Measurements from ENCODE around the gene HTR6. TPM values are rescaled to one million over a fixed set of nuclear protein-coding genes. Genes with fewer than 3 reads are reported as not detected.
A peak's percentile ranks its signal among the peaks of the same experiment; 100 is the strongest.

HTR6 gene
- total RNA-seq, 1 donor from 2014 or later = not detected

GRCh38 chr1:19661721-19662228, 2.9 kb upstream of the HTR6 start:
- H3K36me3 Mint-ChIP-seq (ENCODE audit: low read depth) = no peaks in the 10 kb centered on the region
- H3K4me3 Mint-ChIP-seq = no peak overlapping the region
- peaks cover 11% of the 10 kb centered on the region for H3K4me1 Mint-ChIP-seq
- no peaks in the 10 kb centered on the region for H3K9me3 Mint-ChIP-seq
- peaks cover 66% of the 10 kb centered on the region for H3K27me3 Mint-ChIP-seq (ENCODE audit: low read depth)
- peak; percentile 88 for TF ChIP-seq CTCF (conservative IDR thresholded peaks at IDR 0.05)
- no peak overlapping the region for H3K27ac Mint-ChIP-seq (ENCODE audit: unreplicated experiment)
- peak; percentile 37 for DNase-seq (ENCODE audit: low read depth, low spot score)

- H3K27me3 Mint-ChIP-seq (ENCODE audit: low read depth) = peaks cover 71% of the 10 kb centered on the region
- H3K9me3 Mint-ChIP-seq = no peaks in the 10 kb centered on the region
- H3K4me3 Mint-ChIP-seq = no peak overlapping the region
- TF ChIP-seq CTCF (conservative IDR thresholded peaks at IDR 0.05) = no peak
- H3K4me1 Mint-ChIP-seq = peaks cover 8% of the 10 kb centered on the region
- no peaks in the 10 kb centered on the region for H3K36me3 Mint-ChIP-seq (ENCODE audit: low read depth)
- no peak overlapping the region for H3K27ac Mint-ChIP-seq (ENCODE audit: unreplicated experiment)
- DNase-seq (ENCODE audit: low read depth, low spot score) = no peak
Measured at GRCh38 chr1:19662313-19662712, 2.4 kb upstream of the HTR6 start.

- DNase-seq (ENCODE audit: low read depth, low spot score) = no peak
- Mint-ChIP-seq H3K4me1 (no peaks in the 10 kb centered on the region), H3K4me3 (no peak overlapping the region), H3K36me3 (ENCODE audit: low read depth) (no peaks in the 10 kb centered on the region), H3K27ac (ENCODE audit: unreplicated experiment) (no peak overlapping the region), H3K27me3 (ENCODE audit: low read depth) (peaks cover 94% of the 10 kb centered on the region), H3K9me3 (no peaks in the 10 kb centered on the region)
- TF ChIP-seq CTCF (conservative IDR thresholded peaks at IDR 0.05) = no peak
Measured at GRCh38 chr1:19665186-19665495, 466 bp downstream of the HTR6 start.

- Mint-ChIP-seq H3K27ac (ENCODE audit: unreplicated experiment) (no peak overlapping the region), H3K9me3 (no peaks in the 10 kb centered on the region), H3K4me1 (no peaks in the 10 kb centered on the region), H3K36me3 (ENCODE audit: low read depth) (no peaks in the 10 kb centered on the region), H3K4me3 (peak overlapping the region; percentile 47), H3K27me3 (ENCODE audit: low read depth) (peaks cover 93% of the 10 kb centered on the region)
- TF ChIP-seq CTCF (conservative IDR thresholded peaks at IDR 0.05) = no peak
- DNase-seq (ENCODE audit: low read depth, low spot score) = no peak
Measured at GRCh38 chr1:19665496-19666465, 1.1 kb downstream of the HTR6 start.

GRCh38 chr1:19668888-19669287, 4.2 kb downstream of the HTR6 start:
- no peak for DNase-seq (ENCODE audit: low read depth, low spot score)
- Mint-ChIP-seq H3K27ac (ENCODE audit: unreplicated experiment) (no peak overlapping the region), H3K9me3 (no peaks in the 10 kb centered on the region), H3K4me3 (no peak overlapping the region), H3K4me1 (no peaks in the 10 kb centered on the region), H3K36me3 (ENCODE audit: low read depth) (no peaks in the 10 kb centered on the region), H3K27me3 (ENCODE audit: low read depth) (peaks cover 87% of the 10 kb centered on the region)
- no peak for TF ChIP-seq CTCF (conservative IDR thresholded peaks at IDR 0.05)
